CD4-positive, alpha-beta T cell treated with Interferon gamma for 1 hour (primary cell): ENCODE results near the gene CYP2S1.

Experiments
- DNase-seq: peaks from one replicate; pipeline ENCODE4 v3.0.0-alpha.2; 2020

CYP2S1 gene

GRCh38 chr19:41195675-41196497, 2.9 kb downstream of the CYP2S1 start:
- peak; percentile 33 for DNase-seq

DNA sequence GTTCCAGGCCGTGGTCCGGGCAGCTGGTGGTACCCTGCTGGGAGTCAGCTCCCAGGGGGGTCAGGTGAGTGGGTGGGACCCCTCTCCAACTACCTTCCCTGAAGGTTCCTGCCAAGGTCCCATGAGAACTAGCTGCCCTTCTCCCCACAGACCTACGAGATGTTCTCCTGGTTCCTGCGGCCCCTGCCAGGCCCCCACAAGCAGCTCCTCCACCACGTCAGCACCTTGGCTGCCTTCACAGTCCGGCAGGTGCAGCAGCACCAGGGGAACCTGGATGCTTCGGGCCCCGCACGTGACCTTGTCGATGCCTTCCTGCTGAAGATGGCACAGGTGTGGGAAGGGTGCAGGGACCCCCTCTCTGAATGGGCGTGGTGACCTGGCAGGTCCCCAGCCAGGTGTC, 5.5 kb downstream of the CYP2S1 start:
- no peak for DNase-seq

- DNase-seq, result no peak
Measured at GRCh38 chr19:41203371-41203770, 10.4 kb downstream of the CYP2S1 start.

GRCh38 chr19:41204338-41204737, 11.3 kb downstream of the CYP2S1 start:
- peak; percentile 85 for DNase-seq

- no peak for DNase-seq
Measured at GRCh38 chr19:41205995-41206394, 13.0 kb downstream of the CYP2S1 start.

GRCh38 chr19:41206456-41206855, 13.4 kb downstream of the CYP2S1 start:
- no peak for DNase-seq

DNA sequence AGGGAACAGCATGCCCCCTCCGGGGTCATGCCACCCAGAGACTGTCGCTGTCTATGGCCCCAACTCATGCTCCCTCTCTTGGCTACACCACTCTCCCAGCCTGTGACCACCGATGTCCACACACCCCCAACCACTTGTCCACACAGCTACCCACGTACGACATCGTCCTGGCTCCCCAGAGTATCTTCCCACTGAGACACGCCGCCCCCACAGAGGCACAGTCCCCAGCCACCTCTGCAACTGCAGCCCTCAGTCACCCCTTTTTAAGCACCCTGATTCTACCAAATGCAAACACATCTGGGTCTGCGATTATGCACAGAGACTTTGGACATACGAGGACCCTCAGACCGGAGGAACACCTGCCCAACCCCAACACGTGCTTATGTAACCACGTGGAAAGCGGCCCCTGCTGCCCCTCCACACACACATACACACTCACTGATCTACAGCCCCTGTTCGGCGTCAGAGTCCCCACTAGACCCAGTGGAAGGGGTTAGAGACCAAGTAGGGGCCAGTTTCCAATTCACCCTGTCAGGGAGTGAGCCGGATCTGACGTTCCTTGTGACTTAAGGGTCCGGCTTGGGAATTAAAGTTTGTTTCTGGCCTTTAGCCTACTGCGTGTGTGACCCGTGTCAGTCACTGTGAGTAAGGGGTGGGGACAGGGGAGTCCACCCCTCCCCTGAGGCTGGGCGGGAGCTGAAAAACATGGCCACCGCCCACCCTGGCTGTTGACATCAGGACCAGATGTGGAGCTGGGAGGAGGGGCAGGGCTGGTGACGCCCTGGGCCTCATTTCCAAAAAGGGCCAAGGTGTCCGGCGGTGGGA, 14.1 kb downstream of the CYP2S1 start:
- DNase-seq, result no peak

DNA sequence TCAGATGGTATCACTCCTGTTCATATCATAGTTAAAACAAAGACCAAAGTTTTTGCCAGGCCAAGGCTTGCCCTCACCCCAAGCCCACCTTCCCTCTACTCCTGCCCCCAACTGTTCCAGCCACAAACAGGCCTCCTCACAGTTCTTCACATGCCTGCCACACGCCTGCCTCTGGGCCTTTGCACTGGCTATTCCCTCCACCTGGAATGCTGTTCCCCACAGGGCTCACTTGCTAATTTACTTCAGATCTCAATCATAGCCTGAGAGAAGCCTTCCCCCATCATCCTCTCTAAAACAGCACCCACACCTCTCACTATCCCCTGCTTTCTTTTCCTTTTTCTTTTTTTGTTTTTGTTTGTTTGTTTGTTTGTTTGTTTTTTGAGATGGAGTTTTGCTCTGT, 21.1 kb downstream of the CYP2S1 start:
- DNase-seq, result no peak

DNA sequence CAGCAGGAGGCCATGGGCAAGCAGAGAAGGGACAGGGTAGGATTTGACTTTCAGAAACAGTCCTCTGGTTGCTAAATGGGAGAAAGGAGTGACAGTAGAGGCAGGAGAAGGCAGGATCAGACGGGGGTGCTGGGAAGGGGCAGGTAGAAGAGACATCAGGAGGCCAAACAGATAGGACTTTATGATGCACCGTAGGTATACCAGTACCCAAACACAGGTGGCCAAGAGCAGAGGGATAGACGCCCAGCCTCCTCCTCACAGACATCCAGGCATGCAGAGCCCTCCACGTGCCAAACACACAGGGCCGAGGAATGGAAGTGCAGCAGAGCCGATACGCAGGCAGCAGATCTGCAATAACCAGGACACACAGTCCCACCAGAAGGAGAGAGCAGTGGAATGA, 24.7 kb downstream of the CYP2S1 start:
- DNase-seq, result no peak

DNA sequence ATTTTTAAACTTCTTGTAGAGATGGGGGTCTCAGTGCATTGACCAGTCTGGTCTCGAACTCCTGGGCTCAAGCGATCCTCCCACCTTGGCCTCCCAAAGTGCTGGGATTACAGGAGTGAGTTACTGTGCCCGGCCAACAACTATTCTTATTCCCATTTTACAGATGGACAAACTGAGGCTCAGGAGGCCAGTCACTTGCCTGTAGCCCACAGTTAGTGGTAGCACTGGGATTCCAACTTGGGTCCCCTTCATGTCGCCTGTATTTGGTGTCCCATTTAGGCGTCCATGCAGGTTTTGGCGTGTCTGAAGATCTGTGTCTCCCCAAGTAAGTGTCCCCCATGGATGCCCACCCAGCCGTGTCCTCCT, 25.2 kb downstream of the CYP2S1 start:
- DNase-seq, result no peak

DNA sequence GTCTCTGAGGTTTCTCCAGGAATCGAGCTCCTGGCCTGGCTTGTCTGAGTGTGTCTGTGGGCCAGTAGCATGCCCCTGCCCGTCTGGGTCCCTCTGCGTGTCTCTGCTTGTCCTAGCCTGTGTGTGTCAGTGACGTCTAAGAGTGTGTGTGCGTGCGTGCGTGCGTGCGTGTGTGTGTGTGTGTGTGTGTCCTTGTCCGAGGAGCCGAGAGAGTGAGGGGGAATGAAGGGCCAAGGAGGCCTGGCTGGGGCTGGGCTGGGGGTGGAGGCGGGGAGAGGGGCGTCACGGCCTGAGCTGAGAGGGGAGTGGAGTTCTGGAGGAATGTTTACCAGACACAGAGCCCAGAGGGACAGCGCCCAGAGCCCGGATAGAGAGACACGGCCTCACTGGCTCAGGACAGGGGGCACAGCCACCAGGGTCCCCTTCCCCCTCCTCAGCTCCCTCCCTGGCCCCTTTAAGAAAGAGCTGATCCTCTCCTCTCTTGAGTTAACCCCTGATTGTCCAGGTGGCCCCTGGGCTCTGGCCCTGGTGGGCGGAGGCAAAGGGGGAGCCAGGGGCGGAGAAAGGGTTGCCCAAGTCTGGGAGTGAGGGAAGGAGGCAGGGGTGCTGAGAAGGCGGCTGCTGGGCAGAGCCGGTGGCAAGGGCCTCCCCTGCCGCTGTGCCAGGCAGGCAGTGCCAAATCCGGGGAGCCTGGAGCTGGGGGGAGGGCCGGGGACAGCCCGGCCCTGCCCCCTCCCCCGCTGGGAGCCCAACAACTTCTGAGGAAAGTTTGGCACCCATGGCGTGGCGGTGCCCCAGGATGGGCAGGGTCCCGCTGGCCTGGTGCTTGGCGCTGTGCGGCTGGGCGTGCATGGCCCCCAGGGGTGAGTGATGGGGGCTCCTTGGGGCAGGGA, 25.8 kb downstream of the CYP2S1 start, which contains the start of gene AXL:
AXL (plus strand) TSS at position 609 of the 893 bp plus-strand sequence; CDS start at position 779, 170 bp downstream.
- DNase-seq, result no peak

DNA sequence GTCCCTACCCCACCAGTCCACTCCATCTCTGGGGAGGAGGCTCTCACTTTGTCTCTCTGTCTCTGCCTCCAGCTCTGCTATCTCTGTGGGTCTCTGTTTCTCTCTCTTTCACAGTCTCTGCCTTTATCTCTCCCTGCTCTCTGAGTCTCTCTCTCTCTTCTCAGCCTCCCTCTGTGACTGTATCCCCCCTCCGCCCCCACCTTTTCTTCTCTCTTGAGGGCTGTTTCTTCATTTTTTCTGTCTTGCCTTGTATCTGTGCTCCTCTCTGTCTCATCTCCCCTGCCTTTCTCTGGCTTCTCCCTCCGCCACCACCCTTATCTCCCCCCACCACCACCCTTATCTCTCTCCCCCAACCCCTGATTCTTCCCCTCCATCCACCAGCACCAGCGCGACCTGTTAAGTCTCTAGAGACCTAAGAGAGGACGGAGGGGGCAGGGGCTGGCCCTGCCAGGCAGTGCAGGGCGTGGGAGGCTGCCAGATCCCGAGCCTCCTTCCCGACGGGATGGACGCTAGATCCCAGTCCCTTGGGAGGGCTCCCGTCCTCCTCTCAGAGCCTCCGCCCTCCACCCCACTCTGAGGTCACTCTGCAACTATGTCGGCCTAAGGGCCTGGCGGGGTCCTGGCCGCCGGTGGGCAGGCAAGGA, 27.0 kb downstream of the CYP2S1 start:
- no peak for DNase-seq

GRCh38 chr19:41220811-41221210, 27.8 kb downstream of the CYP2S1 start:
- no peak for DNase-seq

DNA sequence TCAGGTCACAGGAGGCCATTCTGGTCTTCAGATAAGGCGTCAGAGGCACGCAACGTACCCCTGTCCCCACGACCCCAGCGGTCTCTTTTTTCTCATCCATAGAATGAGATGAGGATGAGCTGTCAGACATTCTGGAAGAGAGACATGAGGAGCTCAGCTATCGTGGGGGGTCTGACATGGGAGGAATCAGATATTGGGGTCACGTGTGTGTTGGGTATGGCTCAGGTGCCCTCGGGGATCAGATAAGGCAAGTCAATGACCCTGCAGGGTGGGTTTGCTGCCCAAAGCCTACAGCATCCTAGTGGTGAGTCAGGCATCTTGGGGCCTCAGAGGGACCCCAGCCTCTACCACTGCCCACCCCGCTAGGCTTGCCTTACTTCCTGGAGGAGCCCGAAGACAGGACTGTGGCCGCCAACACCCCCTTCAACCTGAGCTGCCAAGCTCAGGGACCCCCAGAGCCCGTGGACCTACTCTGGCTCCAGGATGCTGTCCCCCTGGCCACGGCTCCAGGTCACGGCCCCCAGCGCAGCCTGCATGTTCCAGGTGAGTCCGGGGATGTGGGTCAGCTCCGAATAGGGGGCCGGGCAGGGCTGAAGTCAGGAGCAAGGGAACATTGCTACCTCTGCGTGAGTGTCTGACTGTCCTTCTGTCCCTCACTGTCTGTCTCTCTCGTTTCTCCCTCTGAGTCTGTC, 28.6 kb downstream of the CYP2S1 start:
- DNase-seq, result no peak

GRCh38 chr19:41222240-41222639, 29.2 kb downstream of the CYP2S1 start:
- DNase-seq, result no peak

DNA sequence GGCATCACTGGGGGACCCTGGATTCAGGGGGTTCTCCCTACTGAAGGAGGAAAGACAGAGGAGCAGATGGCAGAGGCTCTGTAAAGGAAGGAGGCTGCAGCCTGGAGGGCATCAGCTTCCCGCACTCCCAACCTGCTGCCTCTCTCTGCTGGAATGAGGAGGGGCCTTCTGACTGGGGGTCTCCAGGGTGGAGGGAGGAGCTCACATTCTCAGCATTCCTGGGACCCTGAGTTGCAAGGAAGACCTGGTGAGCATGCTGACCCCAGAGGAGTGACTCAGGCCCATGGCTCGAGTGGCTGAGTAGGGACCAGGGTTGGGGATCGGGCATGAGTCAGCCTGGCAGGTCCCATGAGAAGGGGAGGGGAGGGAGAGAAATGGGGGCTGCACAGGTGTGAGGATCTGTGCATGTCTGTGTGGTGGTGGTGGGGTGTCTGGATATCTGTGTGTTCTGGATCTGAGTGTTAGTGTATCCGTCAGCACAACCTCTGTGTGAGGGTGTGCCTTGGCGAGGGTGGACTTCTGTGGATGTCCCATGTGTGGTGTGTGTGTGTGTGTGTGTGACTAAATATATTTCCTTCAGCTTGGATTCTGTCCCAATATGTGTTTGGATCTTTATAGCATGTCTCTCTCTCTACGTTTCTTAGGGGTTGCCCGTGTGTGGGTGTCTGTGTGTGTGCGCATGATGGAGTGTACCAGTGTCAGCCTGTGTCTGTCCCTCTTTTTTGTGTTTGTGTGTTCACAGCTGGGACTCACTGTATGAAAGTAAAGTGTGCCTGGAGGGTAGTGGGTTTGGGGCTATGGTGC, 30.6 kb downstream of the CYP2S1 start:
- DNase-seq, result no peak

DNA sequence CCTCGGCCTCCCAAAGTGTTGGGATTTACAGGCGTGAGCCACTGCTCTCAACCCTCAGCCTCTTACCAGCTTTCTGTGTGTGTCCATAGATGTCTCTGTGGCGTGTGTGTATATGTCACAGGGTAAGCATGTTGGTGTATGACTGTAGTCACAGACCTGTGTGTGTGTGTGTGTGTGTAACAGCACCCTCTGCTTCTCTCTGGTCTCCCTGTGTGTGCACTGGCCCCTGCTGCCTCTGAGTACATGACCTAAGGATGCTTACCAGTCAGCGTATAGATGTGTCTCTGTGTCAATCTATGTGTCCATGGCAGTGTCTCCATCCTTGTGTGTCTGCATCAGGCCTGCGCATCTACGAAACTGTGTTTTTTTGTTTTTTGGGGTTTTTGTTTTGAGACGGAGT, 31.6 kb downstream of the CYP2S1 start:
- no peak for DNase-seq

- peak; percentile 16 for DNase-seq
Measured at GRCh38 chr19:41225238-41226052, 32.4 kb downstream of the CYP2S1 start.

DNA sequence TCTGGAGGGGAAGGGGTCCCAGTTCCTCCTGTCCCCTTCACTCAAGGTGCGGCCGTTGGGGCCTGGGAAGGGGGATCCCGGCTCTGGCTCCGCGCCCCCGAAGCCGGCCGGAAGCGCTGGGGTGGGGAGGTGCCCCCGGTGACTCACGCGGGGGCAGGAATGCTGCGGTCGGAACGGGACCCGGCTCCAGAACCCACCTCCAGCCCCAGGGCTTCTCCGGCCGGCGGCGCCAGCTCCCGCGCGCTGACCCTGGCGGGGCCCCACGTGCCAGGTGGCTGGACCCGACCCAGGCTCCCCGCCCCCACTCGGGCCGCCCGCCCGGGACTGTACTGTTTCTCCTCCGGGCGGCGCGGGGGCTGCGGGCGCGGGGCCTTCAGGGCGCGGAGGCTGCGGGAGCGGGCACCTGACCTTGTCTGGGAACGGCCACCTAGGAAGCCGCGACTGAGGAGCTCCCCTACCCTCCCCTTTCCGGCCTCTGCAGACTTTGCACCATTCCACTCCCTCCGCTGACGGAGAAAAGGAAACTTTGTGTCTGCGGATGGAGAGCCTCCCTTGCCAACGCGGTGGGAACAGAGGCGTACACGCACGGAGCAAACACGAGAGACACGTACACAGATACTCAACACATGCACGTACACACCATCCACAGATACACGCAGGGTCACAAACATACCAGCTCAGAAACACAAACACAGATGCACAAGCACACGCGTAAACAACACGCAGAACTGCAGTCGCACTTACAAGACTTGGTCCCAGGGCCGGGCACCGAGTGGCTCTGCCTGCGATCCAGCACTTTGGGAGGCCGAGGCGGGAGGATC, 33.2 kb downstream of the CYP2S1 start:
- DNase-seq, result no peak
